Stimulated activated CD4-positive, alpha-beta T cell treated with anti-CD3 and anti-CD28 coated beads, Interleukin-12 subunit alpha, Interleukin-12 subunit beta, amount 100 ng/mL, for 4 hours (primary cell): ENCODE data around the gene EFNA5.

Source experiments
- DNase-seq: peaks from one replicate; pipeline ENCODE4 v3.0.0-alpha.2; 2020

Gene EFNA5

GRCh38 chr5:107413754-107414153, 257.0 kb downstream of the EFNA5 start:
- no peak for DNase-seq

- DNase-seq: no peak
These were observed 262.2 kb downstream of the EFNA5 start for GRCh38 chr5:107408564-107408963.

GRCh38 chr5:107407713-107408298, 262.9 kb downstream of the EFNA5 start:
- no peak for DNase-seq

- DNase-seq: no peak
These were observed 266.0 kb downstream of the EFNA5 start for GRCh38 chr5:107404595-107405374.

- DNase-seq: no peak
These were observed 267.3 kb downstream of the EFNA5 start for GRCh38 chr5:107403228-107403953.

GRCh38 chr5:107402434-107403227, 268.1 kb downstream of the EFNA5 start:
- no peak for DNase-seq

GRCh38 chr5:107401470-107402122, 269.1 kb downstream of the EFNA5 start:
- no peak for DNase-seq

- DNase-seq: no peak
These were observed 270.4 kb downstream of the EFNA5 start for GRCh38 chr5:107400328-107400727.

GRCh38 chr5:107398703-107399102, 272.0 kb downstream of the EFNA5 start:
- no peak for DNase-seq

- DNase-seq: no peak
These were observed 274.4 kb downstream of the EFNA5 start for GRCh38 chr5:107396351-107396690.

- DNase-seq: no peak
These were observed 274.9 kb downstream of the EFNA5 start for GRCh38 chr5:107395632-107396350.

GRCh38 chr5:107393851-107394250, 276.9 kb downstream of the EFNA5 start:
- no peak for DNase-seq

- DNase-seq: no peak
These were observed 278.9 kb downstream of the EFNA5 start for GRCh38 chr5:107391787-107392186.

- no peak for DNase-seq
These were observed 281.0 kb downstream of the EFNA5 start for GRCh38 chr5:107389775-107390148.

GRCh38 chr5:107389130-107389774, 281.5 kb downstream of the EFNA5 start:
- no peak for DNase-seq

GRCh38 chr5:107388141-107388861, 282.4 kb downstream of the EFNA5 start:
- DNase-seq: no peak

- no peak for DNase-seq
These were observed 283.1 kb downstream of the EFNA5 start for GRCh38 chr5:107387526-107388140.

- no peak for DNase-seq
These were observed 285.0 kb downstream of the EFNA5 start for GRCh38 chr5:107385708-107386107.

GRCh38 chr5:107384256-107384655, 286.5 kb downstream of the EFNA5 start:
- DNase-seq: no peak

GRCh38 chr5:107383414-107383813, 287.3 kb downstream of the EFNA5 start:
- DNase-seq: no peak
